OCI-LY3 (cell line): ENCODE results near the gene PXDN.

Experiments used
- EZH2phosphoT487 ChIP-seq: fragments of 200-600 bp; shearing (Covaris generic); IDR thresholded peaks from 2 replicates; pipeline ENCODE4 v1.6.1; 2018; ENCODE audit warnings: antibody characterized with exemption, mixed run types, low read depth
- TF ChIP-seq, protein P1 (sequence below): fragments of 200-600, 300-600 bp; sonication (generic); IDR thresholded peaks from 2 replicates; pipeline ENCODE4 v1.5.1; 2014; ENCODE audit warnings: antibody characterized with exemption, low read length, low read depth

DNA sequence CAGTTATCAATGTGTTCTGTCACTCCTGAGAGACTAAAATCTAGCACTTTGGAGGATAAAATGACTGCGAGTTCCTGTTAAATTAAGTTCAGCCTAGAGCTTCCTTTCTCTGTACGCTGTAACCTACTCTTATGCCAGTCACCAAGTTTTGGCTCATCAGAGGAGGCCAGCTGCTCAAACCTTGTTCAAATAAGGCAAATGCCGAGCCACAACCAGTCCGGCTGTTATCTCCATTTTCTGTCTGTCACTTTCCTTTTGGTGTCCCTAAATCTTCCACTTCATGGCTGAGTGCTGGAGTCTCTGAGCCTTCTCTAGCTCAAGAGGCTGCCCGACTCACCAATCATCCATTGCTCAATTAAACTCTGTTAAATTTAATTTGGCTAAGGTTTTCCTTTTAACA is 33.5 kb upstream of the PXDN start:
- TF ChIP-seq, protein P1, sequence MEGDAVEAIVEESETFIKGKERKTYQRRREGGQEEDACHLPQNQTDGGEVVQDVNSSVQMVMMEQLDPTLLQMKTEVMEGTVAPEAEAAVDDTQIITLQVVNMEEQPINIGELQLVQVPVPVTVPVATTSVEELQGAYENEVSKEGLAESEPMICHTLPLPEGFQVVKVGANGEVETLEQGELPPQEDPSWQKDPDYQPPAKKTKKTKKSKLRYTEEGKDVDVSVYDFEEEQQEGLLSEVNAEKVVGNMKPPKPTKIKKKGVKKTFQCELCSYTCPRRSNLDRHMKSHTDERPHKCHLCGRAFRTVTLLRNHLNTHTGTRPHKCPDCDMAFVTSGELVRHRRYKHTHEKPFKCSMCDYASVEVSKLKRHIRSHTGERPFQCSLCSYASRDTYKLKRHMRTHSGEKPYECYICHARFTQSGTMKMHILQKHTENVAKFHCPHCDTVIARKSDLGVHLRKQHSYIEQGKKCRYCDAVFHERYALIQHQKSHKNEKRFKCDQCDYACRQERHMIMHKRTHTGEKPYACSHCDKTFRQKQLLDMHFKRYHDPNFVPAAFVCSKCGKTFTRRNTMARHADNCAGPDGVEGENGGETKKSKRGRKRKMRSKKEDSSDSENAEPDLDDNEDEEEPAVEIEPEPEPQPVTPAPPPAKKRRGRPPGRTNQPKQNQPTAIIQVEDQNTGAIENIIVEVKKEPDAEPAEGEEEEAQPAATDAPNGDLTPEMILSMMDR = no peak
- TF ChIP-seq EZH2phosphoT487 = no peak
